Bone marrow (tissue), 2 donors: ENCODE data around the gene WASHC4.
"Not testable (repeated sequence)": the region's sequence is repeated elsewhere in the genome, so short reads cannot be mapped to it uniquely, and the experiment has no call there.

Experiments used
- DNase-seq, 2 donors: peaks; one replicate each; lab custom pipeline; 2025; lab: John Stamatoyannopoulos, UW

Gene WASHC4

DNA sequence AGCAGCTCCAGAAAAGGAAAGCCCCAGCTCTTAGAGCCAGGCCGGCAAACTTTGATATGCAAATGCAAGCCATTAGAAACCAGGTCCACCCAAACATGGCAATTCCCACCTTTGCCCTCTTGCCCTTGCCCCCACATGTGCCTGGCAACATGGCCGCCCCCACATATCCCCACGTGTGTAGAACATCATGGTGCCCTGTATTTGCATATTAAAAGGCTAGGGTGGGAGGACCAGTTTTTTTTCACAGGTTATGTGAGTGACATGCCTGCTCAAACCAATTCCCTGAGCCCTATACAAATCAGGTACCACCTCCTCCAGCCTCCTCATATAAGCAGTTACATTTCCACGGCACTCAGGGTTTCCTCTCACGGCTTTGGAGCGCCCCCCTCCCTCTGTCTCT lies 17.2 kb upstream of the WASHC4 start:
- no peak for DNase-seq

DNA sequence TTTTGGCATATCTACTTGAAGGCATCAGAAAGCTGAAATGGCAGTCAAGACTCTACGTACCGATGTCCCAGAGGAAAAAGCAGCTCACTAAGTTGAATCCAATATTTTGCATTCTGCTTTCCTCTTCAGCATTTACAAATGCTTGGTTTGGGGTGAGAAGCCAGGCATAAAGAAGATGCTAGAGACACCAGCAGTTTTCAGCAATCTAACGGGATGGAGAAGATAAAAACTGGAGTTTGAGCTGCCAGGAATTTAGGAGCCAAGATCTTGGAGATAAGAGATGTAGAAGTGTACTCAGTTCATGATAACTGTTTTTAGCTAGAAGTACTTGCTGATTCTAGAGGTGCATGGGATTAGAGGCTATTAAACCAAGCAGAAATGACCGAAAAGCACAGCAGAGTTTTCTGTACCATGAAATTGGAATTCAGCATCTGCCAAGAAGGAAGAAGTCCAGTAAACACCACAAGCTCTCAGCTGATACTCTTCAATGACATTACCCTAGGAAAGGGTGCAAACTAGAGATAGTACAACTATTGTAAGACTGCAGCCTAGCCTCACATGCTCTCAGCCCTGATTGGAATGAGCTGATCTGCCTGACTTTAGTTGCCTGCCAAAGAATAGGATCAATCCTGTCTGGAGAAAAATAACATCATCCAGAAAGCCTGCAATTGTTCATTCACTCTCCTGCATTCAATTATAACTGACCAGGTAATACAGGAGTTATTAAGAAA lies 15.9 kb upstream of the WASHC4 start:
- no peak for DNase-seq

DNA sequence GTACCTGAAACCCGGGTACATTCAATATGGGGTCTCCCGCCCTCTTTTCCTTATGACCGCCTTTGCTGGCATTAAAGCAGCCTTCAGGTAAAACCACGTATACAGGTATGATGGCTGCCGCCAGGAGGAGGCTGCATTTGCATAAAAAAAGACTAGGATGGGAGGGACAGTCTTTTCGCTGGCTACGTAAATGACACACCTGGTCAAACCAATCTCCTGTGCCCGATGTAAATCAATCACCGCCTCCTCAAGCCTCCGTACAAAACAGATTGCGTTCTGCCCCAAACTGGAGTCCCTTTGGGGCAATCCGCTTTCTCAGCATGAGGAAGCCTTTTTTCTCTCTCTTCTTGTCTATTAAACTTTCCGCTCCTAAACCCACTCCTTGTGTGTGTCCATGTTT lies 15.2 kb upstream of the WASHC4 start:
- DNase-seq: no peak

DNA sequence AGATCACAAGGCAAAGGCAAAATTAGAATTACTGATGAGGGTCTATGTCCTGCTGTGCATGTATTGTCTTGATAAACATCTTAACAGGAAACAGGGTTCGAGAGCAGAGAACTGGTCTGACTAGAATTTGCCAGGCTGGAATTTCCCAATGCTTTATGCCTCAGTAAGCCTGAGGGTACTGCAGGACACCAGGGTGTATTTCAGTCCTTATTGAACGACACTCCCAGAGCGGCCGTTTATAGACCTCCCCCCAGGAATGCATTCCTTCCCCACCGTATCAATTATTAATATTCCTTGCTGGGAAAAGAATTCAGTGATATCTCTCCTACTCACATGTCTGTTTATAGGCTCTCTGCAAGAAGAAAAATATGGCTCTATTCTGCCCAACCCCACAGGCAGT lies 12.2 kb upstream of the WASHC4 start:
- DNase-seq: not testable (repeated sequence)

DNA sequence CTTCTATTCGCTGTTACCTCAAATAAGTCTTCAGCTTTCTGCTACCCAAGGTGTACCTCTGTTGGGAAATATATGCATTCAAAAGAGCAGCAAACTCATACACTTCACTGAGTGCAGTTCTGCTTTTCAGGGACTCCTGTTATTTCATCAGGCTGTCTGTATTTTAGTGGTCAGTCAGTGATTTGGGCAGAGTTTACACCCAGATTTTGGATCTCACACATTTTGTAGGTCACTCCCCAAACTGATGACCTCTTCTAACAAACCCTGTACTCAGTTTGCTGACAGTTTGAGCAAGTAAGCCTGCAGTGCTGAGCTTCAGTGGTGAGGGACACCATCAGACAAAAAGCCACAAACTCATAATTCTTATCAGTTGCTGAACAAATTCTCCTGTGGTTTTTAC lies 8.2 kb upstream of the WASHC4 start:
- no peak for DNase-seq

DNA sequence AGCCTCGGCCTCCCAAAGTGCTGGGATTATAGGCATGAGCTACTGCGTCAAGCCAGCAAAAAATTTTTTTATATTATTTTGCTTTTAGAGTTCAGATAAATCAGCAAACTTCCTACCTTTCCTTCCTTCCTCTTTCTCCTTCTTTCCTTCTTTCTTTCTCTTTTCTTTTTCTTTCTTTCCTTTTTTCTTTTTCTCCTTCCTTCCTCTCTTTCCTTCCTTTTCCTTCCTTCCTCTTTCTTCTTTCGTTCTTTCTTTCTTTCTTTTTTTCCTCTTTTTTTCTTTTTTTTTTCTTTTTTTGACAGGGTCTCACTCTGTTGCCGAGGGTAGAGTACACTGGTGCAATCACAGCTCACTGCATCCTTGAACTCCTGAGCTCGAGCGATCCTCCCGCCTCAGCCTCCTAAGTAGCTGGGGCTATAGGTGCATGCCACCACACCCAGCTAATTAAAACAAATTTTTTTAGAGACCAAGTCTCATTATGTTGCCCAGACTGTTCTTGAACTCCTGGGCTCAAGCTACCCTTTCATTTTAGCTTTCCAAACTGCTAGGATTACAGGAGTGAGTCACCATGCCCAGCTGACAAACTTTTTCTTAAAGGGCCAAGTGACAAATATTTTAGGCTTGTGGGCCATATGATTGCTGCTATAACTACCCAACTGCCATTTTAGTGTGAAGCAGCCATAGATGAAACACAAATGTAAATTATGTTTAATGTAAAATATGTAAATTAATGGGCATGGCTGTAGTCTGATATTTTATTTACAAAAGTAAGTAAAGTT lies 7.1 kb upstream of the WASHC4 start:
- DNase-seq: no peak

DNA sequence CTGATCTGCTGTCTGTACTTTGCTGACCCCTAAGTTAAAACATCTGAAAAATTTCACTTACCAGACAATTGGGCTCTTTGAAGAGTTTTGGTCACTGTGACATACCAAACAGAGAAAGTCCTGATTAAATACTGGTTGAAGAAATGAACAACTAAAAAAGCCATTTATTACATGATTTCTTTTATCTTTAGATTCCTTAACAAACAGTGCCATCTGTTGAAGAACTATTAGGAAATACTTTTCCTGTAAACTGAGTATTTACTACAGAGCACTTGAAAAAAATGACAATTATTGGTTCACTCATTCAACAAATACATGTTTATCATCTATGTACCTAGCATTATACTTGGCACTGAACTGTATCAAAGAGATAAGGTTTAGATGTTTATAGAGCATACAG lies 6.5 kb upstream of the WASHC4 start:
- no peak for DNase-seq

DNA sequence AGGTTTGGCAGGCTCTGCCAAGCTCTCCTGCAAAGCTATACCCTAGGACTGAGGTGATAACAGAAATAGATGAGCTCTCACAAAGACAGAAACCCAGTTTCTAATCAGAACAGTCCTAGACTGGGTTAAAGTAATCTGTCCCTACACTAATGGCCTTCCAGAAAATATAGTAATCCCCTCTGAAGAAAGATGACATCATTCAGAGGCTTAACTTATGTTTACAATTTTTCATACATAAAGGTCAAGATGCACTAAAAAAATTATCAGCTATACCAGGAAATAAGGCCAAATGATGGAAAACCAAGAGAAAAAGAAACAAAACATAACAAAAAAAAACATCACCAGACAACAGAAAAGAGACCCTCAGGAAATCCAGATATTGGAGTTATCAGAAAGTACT lies 4.9 kb upstream of the WASHC4 start:
- no peak for DNase-seq

DNA sequence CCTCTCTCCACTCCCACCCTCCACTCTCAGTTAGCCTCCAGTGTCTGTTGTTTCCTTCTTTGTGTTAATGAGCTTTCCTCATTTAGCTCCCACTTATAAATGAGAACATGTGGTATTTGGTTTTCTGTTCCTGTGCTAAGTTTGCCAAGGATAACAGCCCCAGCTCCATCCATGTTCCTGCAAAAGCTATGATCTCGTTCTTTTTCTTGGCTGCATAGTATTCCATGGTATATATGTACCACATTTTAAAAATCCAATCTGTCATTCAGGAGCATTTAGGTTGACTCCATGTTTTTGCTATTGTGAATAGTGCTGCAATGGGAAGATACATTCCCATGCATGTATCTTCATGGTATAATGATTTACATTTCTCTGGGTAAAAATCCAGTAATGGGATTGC lies 2.8 kb upstream of the WASHC4 start:
- no peak for DNase-seq

DNA sequence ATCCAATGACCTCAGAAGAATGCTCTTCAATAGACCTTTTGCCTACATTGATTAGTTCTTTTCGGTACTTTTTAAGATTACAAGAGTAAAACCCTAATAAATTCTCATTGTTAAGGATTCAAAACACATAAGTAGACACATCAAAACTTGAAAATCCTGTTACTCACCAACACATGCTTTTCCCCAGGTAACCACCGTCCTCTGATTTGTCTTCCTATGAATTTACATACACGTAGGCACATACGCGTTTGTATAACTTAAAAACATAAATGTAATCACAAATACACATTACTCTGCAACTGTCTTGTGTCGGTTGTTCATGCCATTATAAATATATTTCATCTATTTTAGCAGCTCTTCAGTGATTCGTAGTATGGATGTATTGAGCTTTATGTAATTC lies 910 bp upstream of the WASHC4 start:
- no peak for DNase-seq

DNA sequence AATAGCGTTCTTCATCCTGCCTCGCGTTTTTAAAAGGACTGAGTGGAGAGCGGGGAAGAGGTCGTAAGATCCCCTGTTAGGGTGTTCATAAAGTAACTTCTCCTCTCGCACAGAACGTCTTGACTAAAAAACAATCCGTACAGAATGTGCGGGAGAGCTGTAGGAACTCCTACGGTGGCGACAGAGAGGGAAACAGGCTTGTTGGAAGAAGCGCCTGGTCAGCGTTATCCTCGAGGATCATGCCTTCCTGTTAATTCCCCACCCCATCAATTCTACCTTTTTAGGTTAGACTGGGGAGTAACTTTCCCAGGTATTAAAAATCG lies 399 bp upstream of the WASHC4 start:
- DNase-seq: peak in 1 of 2 donors; percentile 39

DNA sequence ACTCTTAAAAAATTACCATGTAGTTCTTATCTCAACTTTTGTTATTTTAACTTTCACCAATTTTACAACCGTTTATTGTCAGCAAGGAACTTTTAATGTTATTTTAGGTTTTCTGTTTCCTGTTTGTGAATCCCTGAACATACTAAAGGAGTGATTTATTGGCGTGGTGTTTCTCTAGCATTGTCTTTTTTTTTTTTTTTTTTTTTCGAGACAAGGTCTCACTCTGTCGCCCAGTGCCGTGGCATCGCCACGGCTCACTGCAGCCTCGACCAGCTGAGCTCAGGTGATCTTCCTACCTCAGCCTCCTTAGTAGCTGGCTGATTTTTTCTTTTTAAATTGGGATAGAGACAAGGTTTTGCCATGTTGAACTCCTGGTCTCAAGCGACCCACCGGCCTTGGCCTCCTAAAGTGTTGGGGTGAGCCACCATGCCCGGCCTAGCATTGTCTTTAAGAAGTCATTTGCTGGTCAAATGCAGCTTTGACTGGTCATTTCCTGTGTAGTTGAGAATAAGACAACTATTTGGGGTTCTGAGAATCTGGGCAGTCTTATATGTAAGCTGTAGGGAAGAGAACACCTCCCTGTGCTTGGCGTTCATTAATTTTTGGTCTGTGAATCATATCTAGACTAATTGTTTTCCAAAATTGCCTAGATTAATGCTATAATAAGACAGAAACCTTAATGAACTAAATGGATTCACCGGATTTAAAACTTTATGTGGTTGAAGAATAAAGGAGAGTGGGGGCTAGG lies 2.1 kb downstream of the WASHC4 start:
- no peak for DNase-seq

DNA sequence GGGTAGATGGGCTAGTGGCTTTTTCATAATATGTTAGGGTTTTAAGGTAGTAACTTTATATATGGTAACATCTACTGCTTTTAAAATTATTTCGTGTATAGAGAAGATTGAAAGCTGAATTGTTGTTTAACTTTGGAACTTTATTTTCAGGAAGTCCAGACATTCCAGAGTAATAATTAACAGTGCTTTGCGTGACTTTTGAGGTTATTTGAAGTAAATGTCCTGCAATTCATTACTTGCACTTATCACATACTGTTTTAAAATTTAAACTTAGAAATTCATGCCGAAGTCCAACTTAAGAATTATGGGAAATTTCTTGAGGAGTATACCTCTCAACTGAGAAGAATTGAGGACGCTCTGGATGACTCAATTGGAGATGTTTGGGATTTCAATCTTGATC lies 3.3 kb downstream of the WASHC4 start:
- DNase-seq: no peak

DNA sequence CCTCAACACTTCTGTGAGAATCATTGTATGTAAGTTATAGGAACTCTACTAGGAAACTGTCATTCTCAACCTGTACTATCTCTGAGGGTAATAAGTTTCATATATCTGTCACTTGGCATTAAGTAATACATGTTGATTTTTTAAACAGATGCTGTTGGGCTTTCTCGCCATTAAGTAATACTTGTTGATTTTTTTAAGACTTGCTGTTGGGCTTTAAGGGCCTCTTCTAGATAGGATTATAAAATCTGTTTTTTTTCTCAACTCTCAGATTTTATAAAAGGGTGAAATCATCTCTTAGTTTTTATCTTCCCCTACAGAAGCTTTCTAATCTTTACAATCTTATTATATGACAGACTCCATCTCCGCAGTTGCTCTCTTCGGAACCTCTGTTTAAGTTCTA lies 5.6 kb downstream of the WASHC4 start:
- DNase-seq: no peak

DNA sequence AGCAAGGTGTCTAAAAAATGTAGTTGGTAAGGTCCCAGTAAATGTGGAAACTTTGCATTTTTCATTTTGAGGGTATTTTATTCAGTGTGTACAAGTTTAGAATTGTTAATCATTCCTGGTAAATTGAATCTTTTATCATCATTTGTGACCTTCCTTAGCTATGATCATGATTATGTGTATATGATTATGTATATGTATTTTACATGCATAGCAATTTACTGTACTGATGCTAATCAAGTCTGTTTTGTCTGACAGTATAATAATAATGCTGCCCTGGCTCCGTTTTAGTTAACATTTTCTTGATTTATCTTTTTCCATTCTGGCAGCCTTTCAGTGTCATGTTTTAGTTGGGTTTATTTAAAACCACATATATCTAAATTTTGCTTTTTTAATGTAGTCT lies 9.4 kb downstream of the WASHC4 start:
- no peak for DNase-seq

DNA sequence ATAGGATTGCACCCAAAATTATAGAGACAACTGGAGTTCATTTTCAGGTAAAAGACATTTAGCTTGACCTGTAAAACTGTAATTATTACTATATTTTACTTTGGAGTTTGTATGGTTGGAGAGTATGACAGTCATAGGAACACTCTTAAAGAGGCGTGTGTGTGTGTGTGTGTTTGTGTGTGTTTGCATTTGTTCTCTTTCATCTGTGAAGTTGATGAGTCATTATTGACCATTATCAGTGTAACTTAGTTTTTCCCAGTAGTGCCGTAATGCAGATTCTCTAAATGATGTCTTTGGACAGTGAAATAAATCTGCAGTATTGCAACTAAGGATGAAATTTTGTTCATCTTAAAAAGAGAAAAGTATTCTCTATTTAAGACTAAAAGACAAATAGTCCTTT lies 13.0 kb downstream of the WASHC4 start:
- DNase-seq: no peak

DNA sequence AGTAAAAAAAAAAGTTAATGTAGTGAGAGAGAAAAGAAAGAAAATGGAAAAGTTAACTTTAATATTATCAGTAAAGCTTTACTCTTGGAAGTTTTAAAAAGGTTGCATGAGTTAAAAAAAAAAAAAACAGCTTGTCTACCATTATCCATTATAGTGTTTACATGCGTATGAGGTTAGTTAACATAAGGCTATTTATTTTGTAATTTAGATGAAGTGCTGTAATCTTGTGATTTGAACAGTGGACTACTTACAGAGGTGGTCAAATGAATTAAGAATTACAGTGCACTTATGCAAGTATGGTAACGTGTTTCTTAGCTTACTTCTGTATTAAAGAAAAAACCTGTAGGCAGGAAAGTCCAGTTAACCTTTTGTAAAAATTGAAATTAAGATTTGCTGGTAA lies 30.7 kb downstream of the WASHC4 start:
- no peak for DNase-seq

DNA sequence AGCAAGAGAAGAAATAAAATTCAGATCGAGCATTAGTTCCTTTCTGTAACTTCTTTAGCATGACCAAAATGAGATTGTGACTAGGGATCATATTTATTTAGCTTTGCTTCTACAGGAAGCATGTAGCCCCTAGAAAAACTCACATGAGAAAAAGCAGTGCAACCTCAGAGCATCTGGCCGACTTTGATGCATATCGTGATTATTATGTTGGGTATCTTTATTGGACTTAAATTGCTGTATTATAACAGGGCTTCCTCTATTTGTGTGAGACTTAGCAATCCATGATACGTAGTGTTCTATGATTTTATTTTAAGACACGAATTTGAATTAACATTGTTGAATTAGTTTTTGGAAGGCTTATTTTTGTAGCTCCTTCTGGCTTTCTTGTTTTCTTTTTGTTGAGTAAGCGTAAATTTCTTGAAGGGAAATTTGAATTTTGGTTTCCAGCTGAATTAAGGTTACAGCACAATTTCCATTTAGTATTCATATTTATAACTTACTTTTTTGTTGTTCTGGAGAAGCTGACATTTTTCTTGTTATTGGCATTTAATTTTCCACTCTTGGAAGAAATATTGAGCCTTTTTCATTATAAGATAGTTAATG lies 33.9 kb downstream of the WASHC4 start:
- DNase-seq: no peak

DNA sequence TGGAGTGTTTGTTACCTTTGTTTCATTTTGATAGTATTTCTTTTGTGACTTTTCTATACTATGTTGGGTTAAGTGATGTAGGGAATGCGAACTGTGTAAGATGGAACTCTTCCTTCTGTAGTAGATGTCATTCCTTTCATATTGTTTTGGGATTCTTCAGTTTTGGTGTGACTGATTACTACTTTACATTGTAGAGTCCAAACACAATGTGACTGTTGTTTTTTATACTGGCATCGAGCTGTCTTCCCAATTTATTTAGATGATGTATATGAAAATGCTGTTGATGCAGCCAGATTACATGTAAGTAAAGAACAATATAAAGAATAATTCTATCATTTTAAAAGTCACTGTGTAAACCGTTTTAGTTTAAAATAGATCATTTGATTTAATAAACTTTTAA lies 34.7 kb downstream of the WASHC4 start:
- DNase-seq: no peak

DNA sequence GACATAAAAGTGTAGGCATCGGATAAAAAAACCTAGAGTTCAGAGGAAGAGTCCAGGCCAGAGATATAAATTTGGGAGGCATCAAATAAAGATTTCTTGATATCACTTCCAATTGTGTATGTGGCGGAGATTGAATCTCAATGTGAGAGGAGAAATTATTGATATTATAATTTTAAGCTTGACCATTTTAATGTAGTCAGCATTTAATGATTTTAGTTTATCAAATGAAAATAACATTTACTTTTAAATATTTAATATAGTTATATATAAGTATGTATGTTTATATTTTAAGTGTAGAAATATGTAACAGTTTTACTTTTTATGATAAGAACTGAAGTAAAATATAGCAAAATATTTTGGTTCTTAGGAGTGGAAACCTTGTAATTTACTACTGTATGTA lies 48.7 kb downstream of the WASHC4 start:
- no peak for DNase-seq

DNA sequence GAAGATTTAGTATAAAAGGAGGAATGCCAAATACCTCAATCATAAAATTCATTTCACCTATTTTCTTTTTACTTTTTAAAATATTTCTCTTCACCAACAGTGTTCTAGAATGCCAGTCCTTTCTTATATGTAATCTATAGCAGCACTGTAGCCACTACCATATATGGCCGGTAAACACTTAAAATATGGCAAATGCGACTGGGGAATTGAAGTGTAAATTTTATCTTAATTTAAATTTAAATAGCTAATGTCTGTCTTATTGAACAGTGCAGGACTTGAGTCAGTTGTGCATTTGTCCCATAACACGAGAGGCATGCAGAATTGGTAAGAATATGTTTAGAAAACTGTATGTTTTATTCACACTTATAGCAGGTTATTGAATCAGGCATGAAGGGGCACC lies 50.1 kb downstream of the WASHC4 start:
- DNase-seq: no peak

DNA sequence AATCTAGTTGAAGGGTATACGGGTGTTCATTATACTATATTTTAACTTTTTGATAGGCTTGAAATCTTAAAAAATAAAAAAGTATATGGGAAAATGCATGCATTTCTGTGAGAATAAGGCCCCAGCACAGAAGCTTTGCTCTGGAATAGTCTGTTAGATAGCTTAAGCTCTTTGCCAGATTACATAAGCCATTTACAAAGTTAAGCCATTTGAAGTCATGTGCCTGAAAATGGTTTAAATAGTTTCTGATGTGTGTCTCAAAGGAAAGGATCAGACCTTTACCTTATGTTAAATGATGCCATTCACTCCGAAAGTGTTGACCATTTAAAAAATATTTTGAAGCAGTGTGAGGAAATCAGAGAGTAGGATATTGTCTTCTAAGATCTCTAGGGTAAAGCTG lies 51.3 kb downstream of the WASHC4 start:
- no peak for DNase-seq

DNA sequence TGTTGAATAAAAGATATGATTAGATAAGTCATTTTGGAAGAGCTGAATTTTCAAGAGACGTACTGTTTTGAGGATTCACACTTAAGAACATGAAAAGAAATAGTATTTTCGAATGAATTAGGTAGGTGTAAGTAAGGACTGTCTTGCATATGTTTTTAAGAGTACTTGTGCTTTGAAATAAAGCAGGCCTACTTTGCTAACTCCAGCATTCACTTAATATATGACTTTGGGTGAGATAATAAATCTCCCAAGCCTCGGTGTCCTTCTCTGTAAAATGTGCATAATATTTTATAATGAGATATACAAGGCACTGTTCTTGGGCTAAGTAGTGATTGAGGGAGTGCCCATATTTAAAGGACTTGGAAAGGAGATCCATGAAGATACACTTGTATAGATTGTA lies 54.6 kb downstream of the WASHC4 start:
- no peak for DNase-seq
